IMR-90 (cell line): ENCODE data around the gene GTF3C1. TPM values are rescaled to one million over a fixed set of nuclear protein-coding genes. Genes with fewer than 3 reads are reported as not detected.

Experiments used
- ATAC-seq: fragments of 200-7000 bp; cut with Tn5 transposase; 2 replicates; pipeline ENCODE4 v1.9.1; 2020; ENCODE audit warnings: low read depth, mild to moderate bottlenecking, moderate library complexity
- BruUV-seq: library from RNA; stranded (reverse); fragments of 400-500 nt; replicated peaks from 2 replicates; lab custom pipeline; 2021; lab: Mats Ljungman, UMichigan
- CTCF ChIA-PET: fragments of 300-600 bp; formaldehyde crosslinking; extraction: SDS; loops from one replicate; lab custom pipeline; 2021; ENCODE audit warnings: antibody characterized with exemption; lab: Yijun Ruan, JAX
- POLR2A ChIA-PET: fragments of 300-600 bp; sonication (Branson Sonifier 250); formaldehyde crosslinking; loops from one replicate; lab custom pipeline; 2022; ENCODE audit warnings: antibody characterized with exemption; ENCODE audit not compliant: unreplicated experiment; lab: Charles Lee
- DNase-seq: peaks from one replicate; pipeline ENCODE4 v3.0.0; 2013
- H2AFZ ChIP-seq: replicated peaks from 2 replicates; pipeline ENCODE3; 2013; ENCODE audit warnings: low read length, mild to moderate bottlenecking; ENCODE audit not compliant: poor library complexity
- H2AK5ac ChIP-seq: 2 replicates; pipeline ENCODE4 v1.6.1; 2013; ENCODE audit warnings: low read depth, low read length, inconsistent platforms
- H2AK9ac ChIP-seq: replicated peaks from 2 replicates; pipeline ENCODE3; 2013; ENCODE audit warnings: mild to moderate bottlenecking, low read depth, low read length, moderate library complexity; ENCODE audit not compliant: poor library complexity
- H2BK120ac ChIP-seq: 2 replicates; pipeline ENCODE4 v1.6.1; 2013; ENCODE audit warnings: low read depth, low read length, inconsistent platforms
- H2BK15ac ChIP-seq: 3 replicates; pipeline ENCODE4 v1.6.1; 2013; ENCODE audit warnings: low read depth, low read length, inconsistent platforms
- H2BK20ac ChIP-seq: 2 replicates; pipeline ENCODE4 v1.6.1; 2013; ENCODE audit warnings: low read depth, mild to moderate bottlenecking, inconsistent platforms, low read length, moderate library complexity
- H2BK5ac ChIP-seq: 2 replicates; pipeline ENCODE4 v1.6.1; 2013; ENCODE audit warnings: mild to moderate bottlenecking, low read depth, low read length, inconsistent platforms; ENCODE audit not compliant: poor library complexity, severe bottlenecking
- H3K14ac ChIP-seq: replicated peaks from 2 replicates; pipeline ENCODE4 v1.6.1; 2013; ENCODE audit warnings: low read depth, low read length, inconsistent platforms
- H3K18ac ChIP-seq: 2 replicates; pipeline ENCODE4 v1.6.1; 2013; ENCODE audit warnings: low read depth, low read length, control low read depth
- H3K23ac ChIP-seq: 2 replicates; pipeline ENCODE4 v1.6.1; 2013; ENCODE audit warnings: low read depth, low read length, inconsistent platforms
- H3K27ac ChIP-seq: 2 replicates; pipeline ENCODE4 v1.5.1; 2013; ENCODE audit warnings: mild to moderate bottlenecking, control low read depth, low read length; ENCODE audit not compliant: insufficient read depth
- H3K27me3 ChIP-seq: 2 replicates; pipeline ENCODE4 v1.6.1; 2013; ENCODE audit warnings: low read length; ENCODE audit not compliant: control insufficient read depth, insufficient read depth
- H3K36me3 ChIP-seq: 2 replicates; pipeline ENCODE4 v1.6.1; 2013; ENCODE audit warnings: low read length, mixed read lengths; ENCODE audit not compliant: control insufficient read depth, insufficient read depth
- H3K4ac ChIP-seq: 2 replicates; pipeline ENCODE4 v1.6.1; 2013; ENCODE audit warnings: low read depth, low read length, inconsistent platforms
- H3K4me1 ChIP-seq: 2 replicates; pipeline ENCODE4 v1.6.1; 2013; ENCODE audit warnings: low read length, mixed read lengths; ENCODE audit not compliant: control insufficient read depth, insufficient read depth
- H3K4me2 ChIP-seq: 2 replicates; pipeline ENCODE4 v1.6.1; 2013; ENCODE audit warnings: low read depth, mild to moderate bottlenecking, control low read depth, low read length, moderate library complexity
- H3K4me3 ChIP-seq: 2 replicates; pipeline ENCODE4 v1.5.1; 2013; ENCODE audit warnings: low read depth, mild to moderate bottlenecking, control low read depth, low read length, moderate library complexity; ENCODE audit not compliant: insufficient read depth
- H3K56ac ChIP-seq: 2 replicates; pipeline ENCODE4 v1.6.1; 2013; ENCODE audit warnings: low read length, inconsistent platforms; ENCODE audit not compliant: insufficient read depth; ENCODE audit errors: extremely low read depth
- H3K79me1 ChIP-seq, 2 experiments: 2 replicates each; pipeline ENCODE4 v1.6.1; 2013; ENCODE audit warnings: low read length in 2 of 2, inconsistent platforms in 1 of 2, low read depth in 1 of 2
- H3K9ac ChIP-seq: 2 replicates; pipeline ENCODE4 v1.6.1; 2013; ENCODE audit warnings: low read depth, low read length, control low read depth
- H3K9me1 ChIP-seq: 2 replicates; pipeline ENCODE4 v1.6.1; 2013; ENCODE audit warnings: low read length, inconsistent platforms; ENCODE audit not compliant: insufficient read depth
- H3K9me3 ChIP-seq: 2 replicates; pipeline ENCODE4 v1.6.1; 2013; ENCODE audit warnings: low read length; ENCODE audit not compliant: control insufficient read depth, insufficient read depth
- H4K20me1 ChIP-seq: 2 replicates; pipeline ENCODE4 v1.6.1; 2013; ENCODE audit warnings: low read length, inconsistent platforms; ENCODE audit not compliant: insufficient read depth
- H4K5ac ChIP-seq: 2 replicates; pipeline ENCODE4 v1.6.1; 2013; ENCODE audit warnings: mild to moderate bottlenecking, low read depth, low read length, control low read depth
- H4K8ac ChIP-seq, 2 experiments: 2 replicates each; pipeline ENCODE4 v1.6.1; 2013; ENCODE audit warnings: low read depth in 2 of 2, low read length in 2 of 2, control low read depth in 1 of 2, inconsistent platforms in 1 of 2
- H4K91ac ChIP-seq: 2 replicates; pipeline ENCODE4 v1.6.1; 2013; ENCODE audit warnings: low read depth, low read length, inconsistent platforms; ENCODE audit not compliant: insufficient read depth
- BHLHE40 ChIP-seq: fragments of 150-350 bp; IDR thresholded peaks from 2 replicates; pipeline ENCODE4 v1.6.1; 2016; ENCODE audit warnings: mild to moderate bottlenecking, low read depth, low read length
- CHD1 ChIP-seq: IDR thresholded peaks from 2 replicates; pipeline ENCODE4 v1.6.1; 2012; ENCODE audit warnings: low read depth, low read length, improper control_type of control experiment
- CTCF ChIP-seq: conservative IDR thresholded peaks from 2 replicates; pipeline ENCODE4 v1.5.1; 2012; ENCODE audit warnings: mild to moderate bottlenecking, low read depth, low read length, improper control_type of control experiment
- FOS ChIP-seq: fragments of 150-350 bp; IDR thresholded peaks from 2 replicates; pipeline ENCODE4 v1.6.1; 2016; ENCODE audit warnings: low read depth, low read length
- MAFK ChIP-seq: IDR thresholded peaks from 2 replicates; pipeline ENCODE4 v1.6.1; 2012; ENCODE audit warnings: low read depth, low read length, improper control_type of control experiment
- MXI1 ChIP-seq: IDR thresholded peaks from 2 replicates; pipeline ENCODE4 v1.6.1; 2012; ENCODE audit warnings: low read depth, mild to moderate bottlenecking, low read length, moderate library complexity, borderline replicate concordance
- POLR2A ChIP-seq: IDR thresholded peaks from 2 replicates; pipeline ENCODE4 v1.6.1; 2012; ENCODE audit warnings: mild to moderate bottlenecking, low read depth, low read length
- RFX5 ChIP-seq: IDR thresholded peaks from 2 replicates; pipeline ENCODE4 v1.8.0; 2012; ENCODE audit warnings: low read depth, mild to moderate bottlenecking, low read length, moderate library complexity
- SMC3 ChIP-seq: fragments of 150-350 bp; IDR thresholded peaks from 2 replicates; pipeline ENCODE4 v1.6.1; 2016; ENCODE audit warnings: low read depth, mild to moderate bottlenecking, antibody characterized with exemption, low read length, moderate library complexity
- WGBS, 2 experiments: methylation state at CpG; one replicate each; pipeline versions ENCODE4 v1.1.5 to v1.1.7; 2013; ENCODE audit warnings: missing lambda C conversion rate in 2 of 2; ENCODE audit not compliant: insufficient read length in 1 of 2; ENCODE audit errors: extremely low coverage in 2 of 2; 5-methylcytosine and 5-hydroxymethylcytosine counted together
- dilution Hi-C: fragments of 300-500 bp; cut with HindIII; formaldehyde crosslinking; loops from one replicate; pipeline ENCODE4 v1.14.3; 2018; ENCODE audit warnings: low sequenced_read_pairs; ENCODE audit not compliant: unreplicated experiment
- in situ Hi-C: fragments of 300-500 bp; cut with MboI; formaldehyde crosslinking; loops from 3 replicates; pipeline ENCODE4 v1.14.3; 2019; ENCODE audit warnings: low sequenced_read_pairs, inconsistent platforms, mixed read lengths
- intact Hi-C: fragments of 100-400 bp; cut with micrococcal nuclease; formaldehyde crosslinking; loops from 2 replicates; pipeline ENCODE4 v1.10.0; 2022
- polyA plus RNA-seq, 3 experiments: library from polyadenylated mRNA; depleted of rRNA; stranded (reverse); fragments of >200 nt; gene quantifications; 2 replicates each; pipeline ENCODE4 v1.2.3, GENCODE V29; 2012; ENCODE audit warnings: low replicate concordance in 1 of 3
- total RNA-seq: library from RNA; depleted of rRNA; stranded (reverse); fragments of >200 nt; gene quantifications from 2 replicates; pipeline ENCODE4 v1.2.3, GENCODE V29; 2012
- TF ChIP-seq, protein P1 (sequence below): fragments of 150-350 bp; IDR thresholded peaks from 2 replicates; pipeline ENCODE4 v1.6.1; 2017; ENCODE audit warnings: mild to moderate bottlenecking, antibody characterized with exemption, low read length, low read depth

Gene GTF3C1
- total and polyA plus RNA-seq, 2 of the 4 experiments (the other 2 are of a cell fraction) = 50.8 to 68.1 TPM

GRCh38 chr16:27531826-27532800 lies 17.6 kb downstream of the GTF3C1 start:
- intact Hi-C loops (no loop called here), in situ Hi-C loops (no loop called here), dilution Hi-C loops (no loop called here)
- Histone ChIP-seq H4K8ac (no peak overlapping the region), H4K91ac (no peak overlapping the region), H4K5ac (no peak overlapping the region), H3K18ac (no peak overlapping the region), H3K4me2 (no peak overlapping the region), H2BK5ac (no peak overlapping the region), H3K79me1 (peaks cover 6 to 28% of the 10 kb centered on the region in 2 experiments; a peak in 3 of 4 replicates), H3K27me3 (no peaks in the 10 kb centered on the region), H3K14ac (no peak overlapping the region), H2BK20ac (no peak overlapping the region), H3K36me3 (peaks cover 78% of the 10 kb centered on the region), H3K4me3 (no peak overlapping the region), H3K56ac (no peak overlapping the region), H2AK9ac (no peak overlapping the region), H2AK5ac (no peak overlapping the region), H3K9me3 (no peaks in the 10 kb centered on the region), H3K4ac (no peak overlapping the region), H3K23ac (no peak overlapping the region), H3K4me1 (peaks cover 4% of the 10 kb centered on the region), H3K27ac (no peak overlapping the region), H2BK120ac (no peak overlapping the region), H2BK15ac (no peak overlapping the region), H4K20me1 (peaks cover 26% of the 10 kb centered on the region), H2AFZ (no peak overlapping the region), H3K9ac (no peak overlapping the region), H3K9me1 (peaks cover 14% of the 10 kb centered on the region)
- no peak for DNase-seq
- TF ChIP-seq FOS = no peak
- TF ChIP-seq, protein P1, sequence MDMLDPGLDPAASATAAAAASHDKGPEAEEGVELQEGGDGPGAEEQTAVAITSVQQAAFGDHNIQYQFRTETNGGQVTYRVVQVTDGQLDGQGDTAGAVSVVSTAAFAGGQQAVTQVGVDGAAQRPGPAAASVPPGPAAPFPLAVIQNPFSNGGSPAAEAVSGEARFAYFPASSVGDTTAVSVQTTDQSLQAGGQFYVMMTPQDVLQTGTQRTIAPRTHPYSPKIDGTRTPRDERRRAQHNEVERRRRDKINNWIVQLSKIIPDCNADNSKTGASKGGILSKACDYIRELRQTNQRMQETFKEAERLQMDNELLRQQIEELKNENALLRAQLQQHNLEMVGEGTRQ = no peak
- no peak for TF ChIP-seq POLR2A
- TF ChIP-seq BHLHE40 = no peak
- no peak for TF ChIP-seq SMC3
- TF ChIP-seq MAFK = no peak
- TF ChIP-seq RFX5 = no peak
- no peak for TF ChIP-seq CHD1
- no peak for TF ChIP-seq MXI1
- TF ChIP-seq CTCF = no peak
- BruUV-seq = no TSS peak
- ChIA-PET CTCF (interaction anchor here (0.5 to 1.5 kb wide), 3 partner anchors 14 to 940 kb away, joined by 3 to 5 read pairs (median 5); partner anchors contain the start of gene NPIPB7), POLR2A (no interaction called here)
- ATAC-seq = no peak
- 84% methylated on average over 8 of the region's 19 CpGs; no CpG with 5 or more reads in 1 of the 2 experiments for WGBS, 2 experiments
